ENCODE results near the gene SLK.

GRCh38 chr10:103979530-103979929 lies 12.6 kb downstream of the SLK start:
- TF ChIP-seq, protein P1, sequence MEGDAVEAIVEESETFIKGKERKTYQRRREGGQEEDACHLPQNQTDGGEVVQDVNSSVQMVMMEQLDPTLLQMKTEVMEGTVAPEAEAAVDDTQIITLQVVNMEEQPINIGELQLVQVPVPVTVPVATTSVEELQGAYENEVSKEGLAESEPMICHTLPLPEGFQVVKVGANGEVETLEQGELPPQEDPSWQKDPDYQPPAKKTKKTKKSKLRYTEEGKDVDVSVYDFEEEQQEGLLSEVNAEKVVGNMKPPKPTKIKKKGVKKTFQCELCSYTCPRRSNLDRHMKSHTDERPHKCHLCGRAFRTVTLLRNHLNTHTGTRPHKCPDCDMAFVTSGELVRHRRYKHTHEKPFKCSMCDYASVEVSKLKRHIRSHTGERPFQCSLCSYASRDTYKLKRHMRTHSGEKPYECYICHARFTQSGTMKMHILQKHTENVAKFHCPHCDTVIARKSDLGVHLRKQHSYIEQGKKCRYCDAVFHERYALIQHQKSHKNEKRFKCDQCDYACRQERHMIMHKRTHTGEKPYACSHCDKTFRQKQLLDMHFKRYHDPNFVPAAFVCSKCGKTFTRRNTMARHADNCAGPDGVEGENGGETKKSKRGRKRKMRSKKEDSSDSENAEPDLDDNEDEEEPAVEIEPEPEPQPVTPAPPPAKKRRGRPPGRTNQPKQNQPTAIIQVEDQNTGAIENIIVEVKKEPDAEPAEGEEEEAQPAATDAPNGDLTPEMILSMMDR (IDR thresholded peaks at IDR 0.05 in 8 of 11, conservative IDR thresholded peaks at IDR 0.05 in 3 of 11): no peak
- no peak for TF ChIP-seq POLR2AphosphoS5 (IDR thresholded peaks at IDR 0.05)
- no peak for TF ChIP-seq POLR2A (IDR thresholded peaks at IDR 0.05)
